WERI-Rb-1 (cell line): ENCODE measurements around the gene RSPRY1.

Experiments used
- DNase-seq: peaks from one replicate; pipeline ENCODE4 v3.0.0-alpha.2; 2020
- H3K27ac ChIP-seq: fragments of 250-450 bp; sonication (Bioruptor Pico); 2 replicates; pipeline ENCODE4 v1.5.1; 2020; ENCODE audit warnings: mild to moderate bottlenecking, moderate library complexity
- H3K27me3 ChIP-seq: fragments of 250-450 bp; sonication (Bioruptor Pico); 2 replicates; pipeline ENCODE4 v1.5.1; 2021; ENCODE audit warnings: mild to moderate bottlenecking, low read depth, moderate library complexity; ENCODE audit not compliant: insufficient read depth, severe bottlenecking
- H3K36me3 ChIP-seq: fragments of 250-450 bp; sonication (Bioruptor Pico); 2 replicates; pipeline ENCODE4 v1.5.1; 2020; ENCODE audit warnings: mild to moderate bottlenecking, moderate library complexity
- H3K4me3 ChIP-seq: 2 replicates; pipeline ENCODE4 v1.5.1; 2011; ENCODE audit warnings: low read depth, mild to moderate bottlenecking, control low read depth, low read length
- H3K9me3 ChIP-seq: fragments of 250-450 bp; sonication (Bioruptor Pico); 2 replicates; pipeline ENCODE4 v1.5.1; 2021; ENCODE audit warnings: mild to moderate bottlenecking, moderate library complexity; ENCODE audit not compliant: severe bottlenecking
- CTCF ChIP-seq: IDR thresholded peaks from 2 replicates; pipeline ENCODE4 v1.5.1; 2011; ENCODE audit warnings: low read depth, mild to moderate bottlenecking, control low read depth, inconsistent platforms, low read length

Gene RSPRY1

DNA sequence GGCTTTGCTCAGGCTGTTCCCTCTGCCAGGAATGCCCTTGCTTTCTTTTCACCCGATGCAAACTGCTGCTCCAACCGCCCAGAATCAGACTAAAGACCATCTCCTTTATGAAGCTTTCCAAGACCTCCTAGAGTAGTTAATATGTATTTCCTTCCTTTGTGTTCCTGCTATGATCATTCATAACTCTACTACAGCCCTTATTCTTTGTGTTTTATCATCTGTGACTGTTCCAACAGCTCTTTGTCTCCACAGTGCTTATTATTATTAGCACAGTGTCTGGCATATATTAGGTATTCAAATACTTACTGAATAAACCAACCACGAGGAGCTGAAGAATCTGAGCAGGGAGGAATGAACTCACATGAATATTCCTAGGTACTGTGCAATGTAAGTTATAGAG, 7.9 kb upstream of the RSPRY1 start:
- Histone ChIP-seq H3K27me3 (no peaks in the 10 kb centered on the region), H3K4me3 (no peak overlapping the region), H3K9me3 (no peaks in the 10 kb centered on the region), H3K27ac (no peak overlapping the region), H3K36me3 (peaks cover 4% of the 10 kb centered on the region)
- no peak for TF ChIP-seq CTCF
- DNase-seq: no peak

DNA sequence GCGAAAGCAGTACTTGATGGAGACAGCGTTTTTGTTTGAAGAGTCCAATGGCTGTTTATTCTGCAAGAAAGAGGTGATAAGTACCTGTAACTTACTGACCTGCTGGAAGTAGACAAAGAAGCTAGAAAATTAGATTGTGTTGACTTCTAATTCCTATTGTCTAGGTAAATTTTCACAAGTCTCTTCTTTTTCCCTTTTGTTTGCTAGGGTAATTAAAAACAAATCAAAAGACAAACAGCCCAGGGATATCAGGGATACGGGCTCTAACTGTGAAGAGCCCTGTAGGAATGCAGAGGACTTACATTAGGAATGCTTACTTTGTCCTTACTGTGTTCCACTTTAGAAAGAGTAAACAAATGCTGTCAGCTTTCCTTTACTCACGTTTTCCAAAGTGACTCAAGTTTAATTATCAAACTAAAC, 7.3 kb upstream of the RSPRY1 start:
- no peak for DNase-seq
- Histone ChIP-seq H3K4me3 (no peak overlapping the region), H3K27ac (no peak overlapping the region), H3K27me3 (no peaks in the 10 kb centered on the region), H3K36me3 (no peaks in the 10 kb centered on the region), H3K9me3 (no peaks in the 10 kb centered on the region)
- no peak for TF ChIP-seq CTCF

GRCh38 chr16:57179215-57179828, 6.8 kb upstream of the RSPRY1 start:
- Histone ChIP-seq H3K36me3 (no peaks in the 10 kb centered on the region), H3K27ac (no peak overlapping the region), H3K9me3 (no peaks in the 10 kb centered on the region), H3K27me3 (no peaks in the 10 kb centered on the region), H3K4me3 (no peak overlapping the region)
- DNase-seq: no peak
- no peak for TF ChIP-seq CTCF

- Histone ChIP-seq H3K27ac (no peak overlapping the region), H3K4me3 (no peak overlapping the region)
These were observed 2.0 kb upstream of the RSPRY1 start for GRCh38 chr16:57184113-57184512.

DNA sequence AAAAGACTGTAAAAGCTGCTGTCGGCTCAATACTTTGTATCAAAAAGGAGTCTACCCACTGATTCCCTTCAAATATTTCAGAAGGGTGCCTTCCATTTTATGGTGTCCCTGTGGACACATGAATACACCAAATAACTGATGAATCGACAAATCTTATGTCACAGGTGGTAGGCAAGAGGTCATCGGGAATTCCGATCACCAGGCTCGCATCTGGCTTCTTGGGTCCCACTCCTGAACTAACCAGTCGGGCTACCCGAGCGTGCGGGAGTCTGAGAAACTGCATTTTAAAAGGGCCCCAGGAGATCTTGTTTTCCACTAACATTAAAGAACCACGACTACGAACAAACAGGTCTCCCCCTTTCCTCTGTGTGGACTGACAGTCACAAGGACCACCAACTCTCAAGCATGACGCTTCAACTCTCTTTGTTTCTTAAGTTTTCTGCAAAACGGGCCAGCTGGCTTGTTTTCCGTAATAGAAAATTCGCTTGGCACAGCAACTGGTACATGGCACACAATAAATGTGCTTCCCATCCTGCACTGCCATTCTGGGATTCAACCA, 1.2 kb upstream of the RSPRY1 start:
- no peak for DNase-seq
- H3K27me3 ChIP-seq: no peaks in the 10 kb centered on the region
- peak overlapping the region; percentile 94 for H3K27ac ChIP-seq
- H3K9me3 ChIP-seq: no peaks in the 10 kb centered on the region
- TF ChIP-seq CTCF: no peak
- peaks cover 5% of the 10 kb centered on the region for H3K36me3 ChIP-seq
- H3K4me3 ChIP-seq: peak overlapping the region; percentile 98

More at GRCh38 chr16:57184113-57184512, 2.0 kb upstream of the RSPRY1 start:
- Histone ChIP-seq H3K36me3 (no peaks in the 10 kb centered on the region; the same call in 1 of the 2 replicates), H3K9me3 (no peaks in the 10 kb centered on the region), H3K27me3 (no peaks in the 10 kb centered on the region)
- no peak for TF ChIP-seq CTCF
- no peak for DNase-seq
